NCI-H1105 treated with DMSO at 0.1 percent for 48 hours (cell line): ENCODE data around the gene CARD19.
"Not testable (repeated sequence)": the region's sequence is repeated elsewhere in the genome, so short reads cannot be mapped to it uniquely, and the experiment has no call there.

Experiments
- DNase-seq: peaks from one replicate; lab custom pipeline; 2025; lab: John Stamatoyannopoulos, UW

Gene CARD19

DNA sequence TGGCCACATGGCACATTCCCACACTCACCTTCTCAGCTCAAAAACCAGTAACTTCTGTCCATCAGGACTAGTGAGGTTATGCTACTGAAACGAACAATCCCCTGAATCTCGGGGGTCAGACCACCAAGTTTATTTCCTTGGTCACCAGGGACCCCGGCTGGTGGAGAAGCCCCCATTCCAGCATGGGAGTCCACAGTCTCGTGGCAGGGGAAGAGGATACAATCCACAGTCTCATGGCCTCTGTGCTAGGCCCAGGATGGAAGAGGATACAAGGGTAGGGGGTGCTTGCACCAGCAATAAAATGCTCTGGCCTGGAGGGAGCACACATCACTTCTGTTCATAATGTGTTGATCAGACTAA is 7.4 kb upstream of the CARD19 start:
- DNase-seq: no peak

- DNase-seq: no peak
Observed at GRCh38 chr9:93089024-93089423, 7.0 kb upstream of the CARD19 start.

GRCh38 chr9:93089481-93089991 is 6.5 kb upstream of the CARD19 start:
- no peak for DNase-seq

GRCh38 chr9:93090091-93090655 is 5.8 kb upstream of the CARD19 start:
- no peak for DNase-seq

- DNase-seq: no peak
Observed at GRCh38 chr9:93091056-93091452, 5.0 kb upstream of the CARD19 start.

GRCh38 chr9:93091453-93092081 is 4.5 kb upstream of the CARD19 start:
- no peak for DNase-seq

- no peak for DNase-seq
Observed at GRCh38 chr9:93092251-93092991, 3.6 kb upstream of the CARD19 start.

- no peak for DNase-seq
Observed at GRCh38 chr9:93093127-93093876, 2.7 kb upstream of the CARD19 start.

- no peak for DNase-seq
Observed at GRCh38 chr9:93093877-93094657, 1.9 kb upstream of the CARD19 start.

- DNase-seq: no peak
Observed at GRCh38 chr9:93094658-93095204, 1.3 kb upstream of the CARD19 start.

- DNase-seq: peak; percentile 98
Observed at GRCh38 chr9:93095205-93096130, 549 bp upstream of the CARD19 start.

DNA sequence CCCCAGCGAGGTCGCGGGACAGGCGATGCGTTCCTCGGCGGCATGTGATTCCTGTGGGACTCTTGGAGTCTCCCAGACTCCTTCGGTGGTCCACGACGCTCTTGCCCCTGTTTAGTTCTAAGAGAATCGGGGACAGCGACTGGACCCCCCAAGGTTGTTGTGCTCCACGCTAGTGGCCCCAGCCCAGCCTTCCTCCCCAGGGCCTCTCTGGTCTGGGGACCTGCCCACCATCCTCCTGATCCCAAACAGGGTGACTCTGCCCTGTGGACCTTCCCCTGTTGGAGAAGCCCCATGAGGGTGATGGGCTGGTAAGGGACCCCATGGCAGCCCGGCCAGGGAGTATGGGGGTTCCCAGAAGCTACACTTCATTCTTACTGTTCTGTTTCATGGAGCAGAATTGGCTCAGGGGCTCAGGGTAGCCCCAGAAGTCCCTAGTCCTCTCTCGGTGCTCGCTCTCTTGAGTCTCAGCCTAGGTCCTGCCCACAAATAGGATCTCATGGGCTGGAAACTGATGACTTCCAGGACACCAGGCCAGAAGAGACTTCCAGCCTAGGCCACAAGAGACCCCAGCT is 880 bp downstream of the CARD19 start:
- no peak for DNase-seq

GRCh38 chr9:93097511-93098201 is 1.6 kb downstream of the CARD19 start:
- DNase-seq: no peak

DNA sequence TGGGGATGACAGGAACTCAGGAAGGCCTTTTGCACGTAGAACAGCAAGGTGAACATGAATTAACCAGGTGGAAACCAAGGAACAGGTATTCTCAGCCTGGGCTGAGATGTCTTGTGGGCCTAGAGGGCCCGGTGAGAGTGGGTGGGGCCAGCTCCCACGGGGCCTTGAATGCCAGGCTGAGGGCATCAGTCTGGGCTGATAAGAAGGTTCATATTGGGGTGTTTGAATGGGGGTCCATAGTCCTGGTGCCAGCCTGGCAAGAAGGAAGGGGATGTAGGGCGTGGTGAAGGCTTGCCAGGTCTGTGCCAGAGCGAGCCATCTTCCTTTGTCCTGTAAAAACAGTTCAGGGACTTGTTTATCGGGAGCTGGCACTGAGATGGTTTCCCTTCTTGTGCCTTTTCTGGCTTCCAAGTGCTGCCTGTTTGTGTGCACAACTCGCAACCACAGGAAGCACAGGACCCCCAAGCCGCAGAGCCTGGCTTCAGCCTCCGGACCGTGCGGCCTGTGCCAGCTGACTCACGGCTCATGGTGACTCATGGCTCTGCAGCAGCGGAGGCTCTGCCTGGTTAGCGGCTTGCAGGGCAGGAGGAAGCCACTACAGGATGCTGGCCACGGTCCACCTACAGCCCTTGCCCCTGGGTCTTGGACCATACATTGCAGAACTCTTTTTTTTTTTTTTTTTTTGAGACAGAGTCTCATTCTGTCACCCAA is 2.4 kb downstream of the CARD19 start:
- no peak for DNase-seq

DNA sequence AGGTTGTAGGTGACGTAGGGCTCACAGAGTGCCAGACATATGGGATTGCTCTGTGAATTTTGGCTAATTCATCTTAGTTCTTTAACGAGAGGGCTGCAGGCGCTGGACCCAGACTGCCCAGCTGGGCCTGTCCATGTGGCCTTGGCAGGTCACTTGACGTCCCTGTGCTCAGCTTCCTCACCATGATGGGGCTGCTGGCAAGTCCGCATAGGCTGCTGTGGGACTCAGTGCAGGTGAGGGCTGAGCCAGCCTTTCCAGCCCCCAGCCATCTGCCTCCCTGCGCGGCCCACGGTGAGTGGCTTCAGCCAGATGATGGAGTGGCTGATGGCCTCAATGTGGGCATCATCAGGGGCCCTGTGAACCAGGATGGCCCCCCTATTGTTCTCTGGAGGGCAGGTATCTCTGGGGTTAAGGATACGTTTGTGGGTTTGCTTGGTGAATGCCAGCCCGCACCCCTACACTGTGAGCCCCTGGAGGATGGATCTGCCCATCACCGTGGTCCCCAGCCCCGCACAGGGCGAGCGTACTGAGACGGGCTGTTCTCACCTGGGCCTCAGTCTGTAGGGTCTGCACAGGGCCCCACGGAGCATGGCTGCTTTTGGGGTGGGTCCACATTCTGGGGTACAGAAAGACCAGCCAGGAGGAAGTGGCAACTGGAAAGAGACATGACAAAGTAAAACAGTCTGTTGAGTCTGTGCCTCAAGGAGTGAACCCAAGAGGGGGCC is 3.7 kb downstream of the CARD19 start:
- no peak for DNase-seq

- no peak for DNase-seq
Observed at GRCh38 chr9:93100276-93100636, 4.2 kb downstream of the CARD19 start.

GRCh38 chr9:93101086-93101485 is 5.1 kb downstream of the CARD19 start:
- DNase-seq: not testable (repeated sequence)

GRCh38 chr9:93105620-93106019 is 9.6 kb downstream of the CARD19 start:
- no peak for DNase-seq
